PFSK-1 (cell line): ENCODE data around the gene VEGFC.
A peak's percentile ranks its signal among the peaks of the same experiment; 100 is the strongest.

Experiments used
- POLR2AphosphoS5 ChIP-seq: IDR thresholded peaks from 2 replicates; pipeline ENCODE4 v1.6.1; 2012; ENCODE audit warnings: low read depth, mild to moderate bottlenecking, control low read depth, low read length, moderate library complexity
- SIN3A ChIP-seq: IDR thresholded peaks from 2 replicates; pipeline ENCODE4 v1.6.1; 2012; ENCODE audit warnings: mild to moderate bottlenecking, low read length, moderate library complexity, borderline replicate concordance; ENCODE audit not compliant: insufficient read depth
- TAF1 ChIP-seq: IDR thresholded peaks from 2 replicates; pipeline ENCODE4 v1.6.1; 2012; ENCODE audit warnings: low read length, control low read depth, borderline replicate concordance; ENCODE audit not compliant: insufficient read depth
- TF ChIP-seq, protein P1 (sequence below), 2 experiments: IDR thresholded peaks; 2 replicates each; pipeline versions ENCODE4 v1.6.1 to v1.8.0; 2011 to 2012; ENCODE audit warnings: low read depth in 2 of 2, low read length in 2 of 2, control low read depth in 1 of 2, inconsistent platforms in 1 of 2, mild to moderate bottlenecking in 1 of 2, moderate library complexity in 1 of 2; ENCODE audit not compliant: insufficient read depth in 1 of 2

DNA sequence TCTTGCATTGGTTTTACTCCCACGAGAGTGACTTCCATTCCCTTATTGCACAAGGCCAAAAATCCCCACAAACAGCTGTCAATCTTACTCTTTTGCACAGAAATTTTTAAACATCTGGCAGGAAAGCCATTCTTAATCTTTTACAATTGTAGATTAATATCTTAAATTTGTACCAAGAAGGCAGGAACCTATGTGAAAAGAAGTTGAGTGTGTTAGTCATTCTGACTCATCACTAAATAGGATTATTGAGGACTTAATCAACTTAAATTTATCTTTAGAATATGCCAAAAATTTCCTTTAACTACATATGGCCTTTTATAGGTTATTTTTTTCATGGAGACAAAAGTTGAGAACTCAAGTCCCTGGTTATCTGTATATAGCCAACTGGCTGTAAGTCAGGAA lies 49.0 kb upstream of the VEGFC start:
- TF ChIP-seq, protein P1, sequence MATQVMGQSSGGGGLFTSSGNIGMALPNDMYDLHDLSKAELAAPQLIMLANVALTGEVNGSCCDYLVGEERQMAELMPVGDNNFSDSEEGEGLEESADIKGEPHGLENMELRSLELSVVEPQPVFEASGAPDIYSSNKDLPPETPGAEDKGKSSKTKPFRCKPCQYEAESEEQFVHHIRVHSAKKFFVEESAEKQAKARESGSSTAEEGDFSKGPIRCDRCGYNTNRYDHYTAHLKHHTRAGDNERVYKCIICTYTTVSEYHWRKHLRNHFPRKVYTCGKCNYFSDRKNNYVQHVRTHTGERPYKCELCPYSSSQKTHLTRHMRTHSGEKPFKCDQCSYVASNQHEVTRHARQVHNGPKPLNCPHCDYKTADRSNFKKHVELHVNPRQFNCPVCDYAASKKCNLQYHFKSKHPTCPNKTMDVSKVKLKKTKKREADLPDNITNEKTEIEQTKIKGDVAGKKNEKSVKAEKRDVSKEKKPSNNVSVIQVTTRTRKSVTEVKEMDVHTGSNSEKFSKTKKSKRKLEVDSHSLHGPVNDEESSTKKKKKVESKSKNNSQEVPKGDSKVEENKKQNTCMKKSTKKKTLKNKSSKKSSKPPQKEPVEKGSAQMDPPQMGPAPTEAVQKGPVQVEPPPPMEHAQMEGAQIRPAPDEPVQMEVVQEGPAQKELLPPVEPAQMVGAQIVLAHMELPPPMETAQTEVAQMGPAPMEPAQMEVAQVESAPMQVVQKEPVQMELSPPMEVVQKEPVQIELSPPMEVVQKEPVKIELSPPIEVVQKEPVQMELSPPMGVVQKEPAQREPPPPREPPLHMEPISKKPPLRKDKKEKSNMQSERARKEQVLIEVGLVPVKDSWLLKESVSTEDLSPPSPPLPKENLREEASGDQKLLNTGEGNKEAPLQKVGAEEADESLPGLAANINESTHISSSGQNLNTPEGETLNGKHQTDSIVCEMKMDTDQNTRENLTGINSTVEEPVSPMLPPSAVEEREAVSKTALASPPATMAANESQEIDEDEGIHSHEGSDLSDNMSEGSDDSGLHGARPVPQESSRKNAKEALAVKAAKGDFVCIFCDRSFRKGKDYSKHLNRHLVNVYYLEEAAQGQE (IDR thresholded peaks at IDR 0.05; ENCODE audit: insufficient read depth in 1 of 2, low read depth in 2 of 2, low read length in 2 of 2): no peak
- TF ChIP-seq SIN3A (peak; percentile 53; the same call in 1 of the 2 replicates), TAF1 (peak; percentile 42; the same call in 1 of the 2 replicates), POLR2AphosphoS5 (peak; percentile 67; the same call in 1 of the 2 replicates)
